Liver (tissue), 9 donors: Measurements from ENCODE around the gene TBP. TPM values are rescaled to one million over a fixed set of nuclear protein-coding genes. Genes with fewer than 3 reads are reported as not detected.

Experiments used
- DNase-seq: peaks from one replicate; pipeline ENCODE4 v3.0.0-alpha.2; 2017; ENCODE audit warnings: low spot score
- H3K27ac ChIP-seq, 2 donors: one replicate each; pipeline ENCODE4 v1.7.0; 2013; ENCODE audit warnings: inconsistent platforms in 2 of 2, low read length in 2 of 2, control low read depth in 1 of 2, low read depth in 1 of 2, mild to moderate bottlenecking in 1 of 2
- H3K27me3 ChIP-seq, 4 donors: one replicate each; pipeline versions ENCODE4 v1.6.1 to v1.7.0; 2013; ENCODE audit warnings: low read length in 3 of 4, inconsistent platforms in 1 of 4, mild to moderate bottlenecking in 1 of 4, moderate library complexity in 1 of 4; ENCODE audit not compliant: control insufficient read depth in 4 of 4, insufficient read depth in 4 of 4
- H3K36me3 ChIP-seq, 4 donors: one replicate each; pipeline versions ENCODE4 v1.6.1 to v1.7.0; 2013; ENCODE audit warnings: low read length in 3 of 4, mild to moderate bottlenecking in 3 of 4, low read depth in 1 of 4, moderate library complexity in 1 of 4; ENCODE audit not compliant: control insufficient read depth in 4 of 4, insufficient read depth in 3 of 4
- H3K4me1 ChIP-seq, 4 donors: one replicate each; pipeline versions ENCODE4 v1.6.1 to v1.7.0; 2013; ENCODE audit warnings: low read length in 3 of 4, mild to moderate bottlenecking in 3 of 4, moderate library complexity in 1 of 4; ENCODE audit not compliant: control insufficient read depth in 4 of 4, insufficient read depth in 4 of 4
- H3K4me3 ChIP-seq, 3 donors: one replicate each; pipeline versions ENCODE4 v1.6.1 to v1.7.0; 2013; ENCODE audit warnings: low read length in 3 of 3, control low read depth in 1 of 3, low read depth in 1 of 3, mild to moderate bottlenecking in 1 of 3
- H3K9ac ChIP-seq, 2 donors: one replicate each; pipeline ENCODE4 v1.7.0; 2013; ENCODE audit warnings: low read length in 2 of 2, mild to moderate bottlenecking in 2 of 2, moderate library complexity in 2 of 2, control low read depth in 1 of 2, low read depth in 1 of 2
- H3K9me3 ChIP-seq, 4 donors: one replicate each; pipeline versions ENCODE4 v1.6.1 to v1.7.0; 2013; ENCODE audit warnings: low read length in 3 of 4; ENCODE audit not compliant: control insufficient read depth in 4 of 4
- ATF3 ChIP-seq: IDR thresholded peaks from 2 replicates; pipeline ENCODE4 v1.6.1; 2016; ENCODE audit warnings: antibody characterized with exemption
- CTCF ChIP-seq: fragments of 150-350 bp; IDR thresholded peaks from 2 replicates; pipeline ENCODE4 v1.5.1; 2017; ENCODE audit warnings: improper control_type of control experiment, low read depth, low read length; ENCODE audit not compliant: missing input control
- EGR1 ChIP-seq, 2 donors: IDR thresholded peaks; 2 replicates each; pipeline ENCODE4 v1.6.1; 2016 to 2018; ENCODE audit warnings: antibody characterized with exemption in 2 of 2, low read depth in 2 of 2
- FOXA1 ChIP-seq: IDR thresholded peaks from 2 replicates; pipeline ENCODE4 v1.6.1; 2016; ENCODE audit warnings: antibody characterized with exemption
- FOXA2 ChIP-seq: IDR thresholded peaks from 2 replicates; pipeline ENCODE4 v1.6.1; 2016; ENCODE audit warnings: antibody characterized with exemption
- GABPA ChIP-seq, 2 donors: IDR thresholded peaks in 1 of 2; conservative IDR thresholded peaks in 1 of 2; 2 replicates each; pipeline ENCODE4 v1.6.1; 2016; ENCODE audit warnings: antibody characterized with exemption in 2 of 2, mild to moderate bottlenecking in 1 of 2, moderate library complexity in 1 of 2
- HNF4A ChIP-seq, 2 donors: conservative IDR thresholded peaks; 2 replicates each; pipeline ENCODE4 v1.6.1; 2016; ENCODE audit warnings: antibody characterized with exemption in 2 of 2, mild to moderate bottlenecking in 2 of 2
- HNF4G ChIP-seq: IDR thresholded peaks from 2 replicates; pipeline ENCODE4 v1.6.1; 2016; ENCODE audit warnings: antibody characterized with exemption
- JUND ChIP-seq, 2 donors: IDR thresholded peaks; 2 replicates each; pipeline ENCODE4 v1.6.1; 2016; ENCODE audit warnings: antibody characterized with exemption in 2 of 2
- MAX ChIP-seq: IDR thresholded peaks from 2 replicates; pipeline ENCODE4 v1.6.1; 2016; ENCODE audit warnings: antibody characterized with exemption
- NR2F2 ChIP-seq: IDR thresholded peaks from 2 replicates; pipeline ENCODE4 v1.6.1; 2016; ENCODE audit warnings: antibody characterized with exemption
- RAD21 ChIP-seq, 2 donors: IDR thresholded peaks; 2 replicates each; pipeline ENCODE4 v1.6.1; 2016; ENCODE audit warnings: antibody characterized with exemption in 2 of 2, mild to moderate bottlenecking in 2 of 2
- REST ChIP-seq: IDR thresholded peaks from 2 replicates; pipeline ENCODE4 v1.6.1; 2016; ENCODE audit warnings: antibody characterized with exemption, mild to moderate bottlenecking
- RXRA ChIP-seq, 2 donors: IDR thresholded peaks; 2 replicates each; pipeline ENCODE4 v1.6.1; 2017 to 2018; ENCODE audit warnings: antibody characterized with exemption in 2 of 2, mild to moderate bottlenecking in 1 of 2
- SP1 ChIP-seq: IDR thresholded peaks from 2 replicates; pipeline ENCODE4 v1.6.1; 2018; ENCODE audit warnings: antibody characterized with exemption, mild to moderate bottlenecking
- TAF1 ChIP-seq: conservative IDR thresholded peaks from 2 replicates; pipeline ENCODE4 v1.6.1; 2016; ENCODE audit warnings: antibody characterized with exemption, mild to moderate bottlenecking
- YY1 ChIP-seq: IDR thresholded peaks from 2 replicates; pipeline ENCODE4 v1.6.1; 2016; ENCODE audit warnings: antibody characterized with exemption, mild to moderate bottlenecking
- ZBTB33 ChIP-seq: IDR thresholded peaks from 2 replicates; pipeline ENCODE4 v1.6.1; 2016; ENCODE audit warnings: antibody characterized with exemption
- WGBS: extraction: QIAGEN DNeasy Blood & Tissue Kit; methylation state at CpG from one replicate; pipeline ENCODE4 v1.1.7; 2013; 5-methylcytosine and 5-hydroxymethylcytosine counted together
- polyA plus RNA-seq, 2 donors: library from polyadenylated mRNA; stranded (reverse) in 1 of 2; unstranded in 1 of 2; fragments of 200-250 nt in 1 of 2; fragments of >200 nt in 1 of 2; fragmentation: Nextera tagmentation in 1 of 2; extraction: Ambion mirVana in 1 of 2; gene quantifications; one replicate each; pipeline versions ENCODE4 v1.2.1 to v1.2.3, GENCODE V29; 2013 to 2015
- total RNA-seq, 2 donors: library from RNA; depleted of rRNA; stranded (reverse); fragments of >200 nt; gene quantifications; one replicate each; pipeline ENCODE4 v1.2.3, GENCODE V29; 2014
- donor health status: healthy.
- donor health status: healthy.
- donor health status: healthy.
- donor health status: healthy.
- donor health status: healthy.

TBP gene
- total and polyA plus RNA-seq, 4 donors, result 4.5 to 7.5 (median 7.3) TPM

GRCh38 chr6:170523256-170524171, 30.7 kb upstream of the TBP start:
- no peaks in the 10 kb centered on the region for H3K27me3 ChIP-seq
- TF ChIP-seq FOXA1 (no peak), RXRA (IDR thresholded peaks at IDR 0.05) (no peak), ATF3 (no peak), CTCF (no peak), JUND (IDR thresholded peaks at IDR 0.05) (no peak), EGR1 (IDR thresholded peaks at IDR 0.05; ENCODE audit: low read depth in 2 of 2) (no peak), MAX (no peak), REST (no peak), HNF4G (no peak), FOXA2 (no peak), RAD21 (IDR thresholded peaks at IDR 0.05) (no peak), TAF1 (no peak), YY1 (no peak), HNF4A (conservative IDR thresholded peaks at IDR 0.05) (no peak), SP1 (no peak), ZBTB33 (no peak), GABPA (IDR thresholded peaks at IDR 0.05 in 1 of 2, conservative IDR thresholded peaks at IDR 0.05 in 1 of 2) (no peak), NR2F2 (no peak)
- no peak for DNase-seq
- no peak overlapping the region for H3K4me3 ChIP-seq
- no peaks in the 10 kb centered on the region for H3K36me3 ChIP-seq
- 68% methylated on average over 9 of the region's 9 CpGs for WGBS
- no peak overlapping the region for H3K9ac ChIP-seq
- no peak overlapping the region for H3K27ac ChIP-seq
- H3K9me3 ChIP-seq, result no peaks in the 10 kb centered on the region
- no peaks in the 10 kb centered on the region for H3K4me1 ChIP-seq
